Measurements from ENCODE around the gene MGAT4B.
"Not testable (repeated sequence)": the region's sequence is repeated elsewhere in the genome, so short reads cannot be mapped to it uniquely, and the experiment has no call there.

Gene MGAT4B

GRCh38 chr5:179806250-179807048 is at the start of gene MGAT4B:
Gene MGAT4B, minus strand, starts transcription at chr5:179806866. Its CDS starts 283 bp downstream, at chr5:179806583.
- peak; percentile 85 for DNase-seq

GRCh38 chr5:179854356-179854755 is 47.7 kb upstream of the MGAT4B start:
- no peak for DNase-seq

DNA sequence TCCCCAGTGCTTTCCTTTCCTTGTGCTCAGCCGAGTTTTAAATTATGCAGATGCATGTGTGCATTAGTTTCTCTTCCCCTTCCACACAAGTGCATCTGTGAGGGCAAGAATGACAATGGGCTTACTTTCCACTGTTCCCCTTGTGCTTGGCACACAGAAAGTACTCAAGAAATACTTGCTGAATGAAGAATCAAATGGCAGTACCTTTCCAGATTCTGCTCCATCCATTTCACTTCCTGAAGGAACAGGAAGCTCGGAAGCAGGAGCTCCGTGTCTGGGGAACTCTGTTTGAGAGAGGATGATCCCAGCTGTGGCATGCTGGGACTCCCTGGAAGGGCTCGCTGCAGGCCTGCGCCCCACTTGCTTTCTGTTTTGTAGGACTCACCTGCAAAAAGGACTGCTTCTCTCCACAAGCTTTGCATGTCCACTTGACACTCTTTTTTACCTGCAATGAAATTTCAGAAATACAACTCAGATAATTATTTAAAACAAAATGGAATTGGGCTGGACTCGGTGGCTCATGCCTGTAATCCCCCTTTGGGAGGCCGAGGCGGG is 46.4 kb upstream of the MGAT4B start:
- no peak for DNase-seq

DNA sequence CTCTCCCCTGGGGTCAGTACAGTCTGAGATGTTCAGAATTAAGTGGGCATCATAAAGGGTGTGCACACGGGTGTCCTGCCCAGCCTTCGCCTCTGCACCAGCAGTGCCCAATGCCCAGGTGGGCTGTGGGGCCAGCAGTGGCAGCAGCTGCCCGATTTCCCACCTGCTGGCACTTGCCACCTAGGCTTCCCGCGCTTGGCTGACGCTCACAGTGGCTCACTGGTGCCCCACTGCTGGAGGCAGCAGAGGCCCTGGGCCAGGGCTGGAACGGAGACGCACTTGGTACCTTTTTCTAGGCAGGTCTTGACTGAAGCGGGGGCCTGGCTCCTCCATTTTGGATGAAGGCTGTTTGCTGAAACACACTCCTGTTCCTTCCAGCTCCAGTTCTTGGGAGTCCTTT is 35.0 kb upstream of the MGAT4B start:
- no peak for DNase-seq

- DNase-seq: no peak
Observed at GRCh38 chr5:179840766-179841165, 34.1 kb upstream of the MGAT4B start.

DNA sequence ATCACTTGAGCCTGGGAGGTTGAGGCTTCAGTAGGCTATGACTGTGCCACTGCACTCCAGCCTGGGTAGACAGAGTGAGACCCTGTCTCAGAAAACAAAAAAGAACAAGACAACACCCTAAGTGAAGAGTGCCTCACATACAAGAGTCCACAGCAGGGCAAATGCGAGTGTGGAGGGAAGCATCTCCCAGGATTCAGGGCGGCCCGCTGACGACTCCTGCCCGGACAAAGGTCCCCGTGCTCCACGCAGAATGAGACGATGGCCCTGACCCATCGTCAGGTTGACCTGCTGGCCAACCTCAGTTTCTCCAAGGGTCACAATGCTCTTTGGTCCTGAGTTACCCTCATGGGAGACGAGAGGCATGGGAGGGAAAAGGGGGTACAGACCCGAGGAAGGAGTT is 33.7 kb upstream of the MGAT4B start:
- no peak for DNase-seq

DNA sequence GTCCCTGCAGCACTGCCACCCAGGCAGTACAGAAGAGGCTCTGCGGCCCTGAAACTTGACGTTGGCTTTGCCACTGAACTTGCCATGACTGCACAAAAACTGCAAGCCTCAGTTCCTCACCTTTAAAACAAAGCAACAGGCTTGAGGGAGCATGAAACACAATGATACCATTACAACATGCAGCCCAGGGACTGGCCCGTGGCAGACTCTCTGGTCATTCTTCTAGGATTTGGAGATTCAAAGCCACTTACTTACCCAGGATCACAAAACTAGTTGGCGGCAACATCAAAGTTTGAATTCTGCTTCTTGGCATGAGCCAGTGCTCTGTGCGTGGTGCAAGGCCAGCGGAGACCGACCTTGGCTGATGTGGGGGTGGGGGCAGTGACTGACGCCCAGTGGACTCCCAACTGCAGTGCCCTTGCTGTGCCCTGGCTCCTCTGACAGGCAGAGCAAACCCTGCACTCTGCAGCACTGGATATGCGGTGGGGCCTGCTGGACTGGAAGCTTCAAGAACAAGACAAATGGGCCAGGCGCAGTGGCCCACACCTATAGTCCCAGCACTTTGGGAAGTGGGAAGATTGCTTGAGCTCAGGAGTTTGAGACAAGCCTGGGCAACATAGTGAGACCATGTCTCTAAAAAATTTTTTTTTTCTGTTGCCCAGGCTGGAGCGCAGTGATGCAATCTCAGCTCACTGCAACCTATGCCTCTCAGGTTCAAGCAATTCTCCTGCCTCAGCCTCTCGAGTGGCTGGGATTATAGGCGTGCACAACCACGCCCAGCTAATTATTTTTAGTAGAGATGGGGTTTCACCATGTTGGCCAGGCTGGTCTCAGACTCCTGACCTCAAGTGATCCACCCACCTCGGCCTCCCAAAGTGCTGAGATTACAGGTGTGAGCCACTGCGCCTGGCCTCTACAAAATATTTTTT is 32.9 kb upstream of the MGAT4B start:
- no peak for DNase-seq

DNA sequence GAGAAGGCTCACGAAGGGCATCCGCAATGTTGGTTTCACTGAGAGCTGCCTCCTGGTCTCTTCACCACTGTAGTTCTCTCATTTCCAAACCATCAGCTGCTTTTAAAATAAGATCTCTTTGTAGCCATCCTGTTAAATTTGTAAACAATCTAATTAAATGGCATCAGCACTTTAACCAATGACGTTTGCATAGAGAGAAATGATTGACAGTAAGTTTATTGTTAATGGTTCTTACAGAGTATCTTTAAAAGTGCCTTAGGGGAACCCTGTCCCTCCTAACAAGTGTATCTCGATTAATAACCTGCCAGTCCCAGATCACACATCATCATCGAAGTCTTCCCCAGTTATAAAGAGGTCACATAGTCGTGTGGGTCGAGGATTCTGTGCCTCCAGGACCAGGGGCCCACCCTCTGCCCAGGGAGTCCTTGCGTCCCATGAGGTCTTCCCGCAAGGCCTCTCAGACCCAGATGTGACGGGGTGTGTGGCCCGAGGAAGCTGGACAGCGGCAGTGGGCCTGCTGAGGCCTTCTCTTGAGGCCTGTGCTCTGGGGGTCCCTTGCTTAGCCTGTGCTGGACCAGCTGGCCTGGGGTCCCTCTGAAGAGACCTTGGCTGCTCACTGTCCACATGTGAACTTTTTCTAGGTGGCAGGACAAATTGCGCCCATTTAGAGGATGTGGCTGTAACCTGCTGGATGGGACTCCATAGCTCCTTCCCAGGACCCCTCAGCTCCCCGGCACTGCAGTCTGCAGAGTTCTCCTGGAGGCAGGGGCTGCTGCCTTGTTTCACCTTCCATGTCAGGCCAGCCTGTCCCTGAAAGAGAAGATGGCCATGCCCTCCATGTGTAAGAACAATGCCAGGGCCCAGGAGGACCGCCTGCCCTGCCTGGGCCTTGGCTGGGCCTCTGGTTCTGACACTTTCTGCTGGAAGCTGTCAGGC is 30.7 kb upstream of the MGAT4B start:
- no peak for DNase-seq

- DNase-seq: no peak
Observed at GRCh38 chr5:179836225-179837019, 29.8 kb upstream of the MGAT4B start.

DNA sequence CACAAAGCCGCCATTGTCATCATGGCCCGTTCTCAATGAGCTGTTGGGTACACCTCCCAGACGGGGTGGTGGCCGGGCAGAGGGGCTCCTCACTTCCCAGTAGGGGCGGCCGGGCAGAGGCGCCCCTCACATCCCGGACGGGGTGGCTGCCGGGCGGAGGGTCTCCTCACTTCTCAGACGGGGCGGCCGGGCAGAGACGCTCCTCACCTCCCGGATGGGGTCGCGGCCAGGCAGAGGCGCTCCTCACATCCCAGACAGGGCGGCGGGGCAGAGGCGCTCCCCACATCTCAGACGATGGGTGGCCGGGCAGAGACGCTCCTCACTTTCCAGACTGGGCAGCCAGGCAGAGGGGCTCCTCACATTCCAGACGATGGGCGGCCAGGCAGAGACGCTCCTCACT is 28.2 kb upstream of the MGAT4B start:
- DNase-seq: not testable (repeated sequence)

DNA sequence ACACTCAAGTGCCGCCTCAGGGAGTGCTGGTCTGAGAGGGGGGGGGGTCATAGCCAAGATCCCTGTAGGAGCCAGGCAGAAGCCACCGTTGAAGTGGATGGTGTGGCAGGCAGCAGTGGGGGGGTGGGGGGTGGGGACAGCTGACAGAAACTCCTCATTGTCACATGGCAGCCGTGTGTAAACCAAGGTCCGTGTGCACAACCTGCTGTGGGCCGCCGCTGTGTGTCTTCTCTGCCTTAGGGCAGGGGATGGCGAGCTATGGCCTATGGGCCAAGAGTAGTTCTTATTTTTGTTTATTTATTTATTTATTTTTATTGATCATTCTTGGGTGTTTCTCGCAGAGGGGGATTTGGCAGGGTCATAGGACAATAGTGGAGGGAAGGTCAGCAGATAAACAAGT is 27.5 kb upstream of the MGAT4B start:
- DNase-seq: no peak

DNA sequence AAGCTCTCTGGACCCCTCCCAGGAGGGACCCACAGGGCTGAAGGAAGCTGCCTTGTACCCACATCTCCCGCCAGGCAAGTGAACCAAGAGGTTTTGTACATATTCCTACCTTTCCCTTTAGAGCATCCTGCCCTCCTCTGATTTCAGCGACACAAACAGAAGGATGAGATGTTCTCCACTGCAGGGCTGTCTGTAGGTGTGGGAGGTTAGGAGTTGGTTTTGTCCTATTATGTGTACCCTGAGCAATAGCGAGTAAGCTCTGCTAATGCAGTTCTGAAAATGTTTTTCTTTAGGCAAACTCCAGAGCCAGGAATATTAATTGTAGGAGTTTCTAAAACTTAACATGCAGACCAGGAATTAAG is 27.0 kb upstream of the MGAT4B start:
- DNase-seq: no peak

DNA sequence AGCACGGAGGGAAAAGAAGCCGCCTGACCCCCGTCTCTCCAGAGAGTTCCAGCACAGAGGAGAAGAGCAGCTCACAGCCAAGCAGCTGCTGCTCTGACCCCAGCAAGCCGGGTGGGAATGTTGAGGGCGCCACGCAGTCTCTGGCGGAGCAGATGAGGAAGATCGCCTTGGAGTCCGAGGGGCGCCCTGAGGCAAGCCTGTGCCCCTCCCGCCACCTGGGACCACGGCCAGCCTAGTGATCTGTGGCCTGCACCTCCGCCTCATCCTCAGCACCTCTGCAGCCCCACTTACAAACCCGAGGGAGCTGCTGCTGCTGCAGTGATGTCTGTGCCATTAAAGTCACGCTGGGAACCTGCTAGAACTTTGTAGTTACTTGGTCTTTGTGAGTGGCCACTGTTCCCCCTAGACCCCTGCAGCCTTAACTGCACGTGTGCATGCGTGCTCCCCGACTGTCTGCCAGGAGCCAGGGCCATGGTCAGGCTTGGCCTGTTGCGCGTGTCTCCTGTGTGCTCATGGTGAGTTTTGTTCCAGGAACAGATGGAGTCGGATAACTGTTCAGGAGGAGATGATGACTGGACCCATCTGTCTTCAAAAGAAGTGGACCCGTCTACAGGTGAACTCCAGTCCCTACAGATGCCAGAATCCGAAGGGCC is 26.5 kb upstream of the MGAT4B start:
- DNase-seq: no peak

- DNase-seq: no peak
Observed at GRCh38 chr5:179832039-179832745, 25.5 kb upstream of the MGAT4B start.

DNA sequence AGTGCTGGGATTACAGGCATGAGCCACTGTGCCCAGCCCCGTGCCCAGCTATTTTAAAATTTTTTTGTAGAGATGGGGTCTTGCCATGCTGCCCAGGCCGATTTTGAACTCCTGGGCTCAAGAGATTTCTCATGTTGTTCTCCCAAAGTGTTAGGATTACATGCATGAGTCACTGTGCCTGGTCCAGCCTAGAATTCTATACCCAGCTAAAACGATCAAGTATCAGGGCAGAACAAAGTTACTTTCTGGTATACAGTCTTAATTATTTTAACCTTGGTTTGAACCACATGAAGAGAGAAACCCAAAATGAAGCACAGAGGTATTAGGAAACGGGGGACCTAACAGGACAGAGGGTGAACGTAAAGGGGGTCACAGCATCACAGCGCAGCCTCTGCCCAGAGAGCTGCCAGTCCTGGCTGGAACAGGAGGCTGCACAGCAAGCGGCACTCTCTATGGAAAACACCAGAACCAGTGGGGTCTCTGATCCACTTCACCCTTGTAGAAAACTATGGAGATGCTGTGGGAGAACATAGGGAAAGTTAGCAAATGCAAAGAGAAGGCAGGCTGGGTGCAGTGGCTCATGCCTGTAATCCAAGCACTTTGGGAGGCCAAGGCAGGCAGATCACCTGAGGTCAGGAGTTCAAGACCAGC is 24.3 kb upstream of the MGAT4B start:
- no peak for DNase-seq

DNA sequence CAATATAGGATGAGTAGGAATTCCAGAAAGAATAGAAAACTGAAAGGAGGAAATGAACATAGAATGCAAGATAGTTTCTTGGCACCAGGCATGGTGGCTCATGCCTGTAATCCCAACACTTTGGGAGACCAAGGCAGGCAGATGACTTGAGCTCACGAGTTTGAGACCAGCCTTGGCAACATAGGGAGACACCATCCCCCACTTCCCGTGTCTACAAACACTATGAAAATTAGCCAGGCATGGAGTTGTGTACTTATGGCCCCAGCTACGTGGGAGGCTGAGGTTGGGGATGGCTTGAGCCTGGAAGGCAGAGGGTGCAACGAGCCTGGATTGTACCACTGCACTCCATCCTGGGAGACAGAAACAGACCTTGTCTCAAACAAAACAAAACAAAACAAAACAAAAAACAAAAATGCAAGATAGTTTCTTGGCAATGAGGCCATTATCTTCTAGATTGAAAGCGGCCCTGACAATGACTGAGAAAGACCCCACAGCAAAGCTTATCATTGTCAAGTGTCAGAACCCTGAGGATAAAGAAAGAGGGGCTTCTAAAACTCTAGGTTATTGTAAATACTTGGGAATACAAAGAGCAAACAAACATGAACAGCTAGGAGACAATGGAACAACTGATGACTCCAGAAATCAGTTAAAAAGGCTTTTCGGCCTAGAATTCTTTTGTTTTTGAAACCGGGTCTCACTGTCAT is 23.2 kb upstream of the MGAT4B start:
- no peak for DNase-seq

GRCh38 chr5:179828756-179829421 is 22.2 kb upstream of the MGAT4B start:
- DNase-seq: no peak

DNA sequence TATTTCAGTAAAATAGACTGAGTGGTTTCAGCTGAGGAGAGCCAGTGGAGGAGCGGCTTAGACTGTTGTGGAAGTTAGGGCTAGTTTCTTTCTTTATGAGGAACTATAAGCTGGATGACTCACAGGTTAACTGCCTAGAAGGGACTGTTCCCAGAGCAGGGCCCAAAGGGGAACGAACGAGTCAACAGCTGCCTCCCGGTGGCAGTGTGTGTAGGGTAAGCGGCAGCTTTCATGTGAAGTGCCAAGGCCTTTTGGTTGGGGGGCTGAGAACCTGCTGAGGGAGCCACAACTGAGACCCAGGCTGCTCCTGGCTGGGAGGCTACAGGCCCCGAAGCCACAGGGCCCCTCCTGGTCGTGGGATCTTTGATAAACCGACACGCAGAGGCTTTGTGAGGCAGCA is 21.0 kb upstream of the MGAT4B start:
- no peak for DNase-seq
